ENCODE results near the gene SYNPO2.

The SYNPO2 gene

GRCh38 chr4:118879409-118879808 is 9.2 kb upstream of the SYNPO2 start:
- no peak for DNase-seq (ENCODE audit: low read depth)

GRCh38 chr4:118881512-118882146 is 7.0 kb upstream of the SYNPO2 start:
- no peak for DNase-seq (ENCODE audit: low read depth)

DNA sequence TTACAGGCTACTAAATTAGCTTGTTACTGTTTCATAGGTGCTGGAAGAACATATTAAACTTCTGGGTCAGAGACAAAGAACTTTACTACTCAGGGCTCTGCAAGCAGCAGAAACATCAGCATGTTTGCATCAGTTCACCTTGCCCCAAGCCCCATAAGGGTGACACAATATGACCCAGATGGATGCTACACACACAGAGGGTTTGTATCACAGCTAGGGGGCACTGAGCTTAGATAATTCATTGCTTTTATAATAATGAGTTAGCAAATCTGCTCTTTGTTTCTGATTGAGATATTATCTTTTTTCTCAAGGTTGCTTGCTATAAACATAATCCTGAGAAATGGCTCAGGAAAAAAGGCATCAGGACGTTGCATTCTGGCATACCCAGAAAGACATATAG is 4.8 kb upstream of the SYNPO2 start:
- no peak for DNase-seq (ENCODE audit: low read depth)

DNA sequence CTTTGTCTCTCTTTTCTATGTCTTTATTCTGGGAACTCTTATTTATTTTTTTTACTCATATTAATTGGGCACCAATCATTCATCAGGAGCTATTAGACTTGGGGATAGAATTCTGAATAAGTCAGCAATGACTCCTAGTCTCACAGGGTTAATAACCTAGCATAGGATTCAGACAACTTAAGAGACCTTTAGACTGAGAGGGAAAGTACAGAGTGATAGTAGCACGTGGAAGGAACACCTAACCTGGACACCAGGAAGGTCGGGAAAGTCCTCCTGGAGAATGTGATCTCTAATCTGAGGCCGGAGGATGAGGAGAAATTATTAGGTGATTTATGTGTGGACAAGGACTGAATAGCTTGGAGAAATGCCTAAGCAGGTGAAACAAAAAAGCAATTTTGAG is 3.9 kb upstream of the SYNPO2 start:
- no peak for DNase-seq (ENCODE audit: low read depth)

GRCh38 chr4:118889312-118889691 is 648 bp downstream of the SYNPO2 start:
- DNase-seq (ENCODE audit: low read depth): no peak

DNA sequence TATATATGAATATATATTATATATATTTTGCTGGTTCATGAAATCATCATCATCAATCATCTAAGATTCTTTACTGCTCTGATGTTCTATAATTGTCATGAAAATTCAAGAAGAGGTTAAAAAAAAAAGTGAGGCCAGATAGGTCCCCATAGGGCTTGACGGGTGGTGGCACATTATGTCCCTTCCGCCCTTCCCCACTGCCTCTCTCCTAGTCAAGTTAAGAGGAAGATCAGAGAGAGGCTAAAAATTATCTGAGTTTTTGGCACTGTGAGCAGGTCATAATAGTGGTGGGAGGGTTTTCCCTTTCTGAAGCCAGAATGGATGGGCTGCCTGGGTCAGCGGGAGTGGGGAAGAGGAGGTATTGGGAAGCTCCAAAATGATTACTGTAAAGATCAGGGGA is 5.4 kb downstream of the SYNPO2 start:
- DNase-seq (ENCODE audit: low read depth): no peak

DNA sequence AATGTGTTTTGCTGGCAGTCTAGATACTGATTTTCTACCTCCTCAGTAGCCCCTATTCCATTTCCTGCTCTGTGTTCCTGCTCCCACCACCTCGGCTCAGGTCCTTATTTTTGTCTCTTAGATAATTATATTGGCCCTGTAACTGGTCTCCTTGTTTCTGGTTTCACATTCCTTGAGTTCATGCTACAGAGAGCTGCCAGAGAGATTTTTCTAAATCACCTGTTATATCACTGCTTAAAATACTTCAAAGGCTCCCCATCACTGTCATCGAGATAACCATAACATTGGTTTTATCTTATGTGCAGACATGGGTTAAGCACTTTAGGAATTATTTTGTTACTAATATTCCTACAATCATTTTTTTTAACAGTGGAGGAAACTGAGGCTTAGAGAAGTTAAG is 9.6 kb downstream of the SYNPO2 start:
- DNase-seq (ENCODE audit: low read depth): no peak

DNA sequence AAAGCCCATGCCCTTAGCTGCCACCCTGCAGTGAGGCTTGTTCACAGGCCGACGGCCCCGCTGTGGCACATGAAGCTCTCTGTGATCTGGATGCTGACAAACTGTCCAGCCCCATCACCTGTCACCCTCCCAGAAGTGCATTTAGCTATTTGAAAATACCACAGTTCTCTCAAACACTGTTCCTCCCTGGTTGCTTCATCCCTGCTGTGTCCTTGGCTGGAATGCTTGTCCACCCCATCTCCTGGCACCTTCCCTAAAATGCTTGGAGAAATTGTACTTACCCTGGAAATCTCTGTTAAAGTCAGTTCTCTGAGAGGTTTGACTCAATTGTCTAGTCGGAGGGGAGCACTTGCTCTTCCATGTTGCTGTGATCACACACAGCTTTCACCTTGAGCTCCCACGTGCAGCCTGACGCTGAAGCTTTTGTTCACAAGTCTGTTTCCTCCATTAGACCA is 10.1 kb downstream of the SYNPO2 start:
- no peak for DNase-seq (ENCODE audit: low read depth)

- DNase-seq (ENCODE audit: low read depth): no peak
Measured at GRCh38 chr4:118904418-118904817, 15.8 kb downstream of the SYNPO2 start.

DNA sequence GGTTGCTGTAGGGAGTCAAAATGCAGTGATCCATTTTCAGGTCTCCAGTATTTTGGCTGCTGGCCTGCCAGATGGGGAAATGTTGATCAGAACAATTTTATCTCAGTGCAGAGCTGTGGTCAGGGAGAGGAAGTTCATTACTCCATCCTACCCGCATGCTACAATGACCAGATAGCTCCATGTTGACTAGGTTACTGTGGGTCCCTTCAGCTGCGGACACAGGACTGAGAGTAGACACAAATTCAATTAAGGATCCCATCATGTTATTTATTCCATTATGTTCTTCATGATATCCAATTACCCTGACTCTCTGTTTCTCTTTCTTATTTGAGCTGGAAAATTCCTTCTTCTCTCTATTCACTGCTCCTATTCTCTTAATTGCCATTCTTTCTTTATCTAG is 16.3 kb downstream of the SYNPO2 start:
- no peak for DNase-seq (ENCODE audit: low read depth)

DNA sequence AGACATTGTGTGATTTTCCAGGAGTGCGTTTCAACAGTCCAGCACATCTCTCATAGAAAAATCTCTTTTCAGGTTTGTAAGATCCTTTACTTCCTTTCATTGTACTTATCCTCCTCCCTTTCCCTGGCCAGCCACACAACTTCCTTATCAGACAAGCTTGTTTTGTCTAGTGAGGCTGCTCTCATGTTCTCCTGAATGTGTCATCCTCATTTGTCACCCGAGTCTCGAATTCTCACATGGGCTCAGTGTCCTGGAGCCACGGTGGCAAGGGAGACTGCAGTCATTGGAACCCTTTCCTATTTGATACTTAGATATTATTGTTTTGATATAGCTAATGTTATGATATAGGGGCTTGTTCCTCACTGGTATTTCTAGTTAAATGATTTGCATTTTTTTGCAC is 16.9 kb downstream of the SYNPO2 start:
- DNase-seq (ENCODE audit: low read depth): no peak

- DNase-seq (ENCODE audit: low read depth): no peak
Measured at GRCh38 chr4:118909173-118909956, 20.7 kb downstream of the SYNPO2 start.

DNA sequence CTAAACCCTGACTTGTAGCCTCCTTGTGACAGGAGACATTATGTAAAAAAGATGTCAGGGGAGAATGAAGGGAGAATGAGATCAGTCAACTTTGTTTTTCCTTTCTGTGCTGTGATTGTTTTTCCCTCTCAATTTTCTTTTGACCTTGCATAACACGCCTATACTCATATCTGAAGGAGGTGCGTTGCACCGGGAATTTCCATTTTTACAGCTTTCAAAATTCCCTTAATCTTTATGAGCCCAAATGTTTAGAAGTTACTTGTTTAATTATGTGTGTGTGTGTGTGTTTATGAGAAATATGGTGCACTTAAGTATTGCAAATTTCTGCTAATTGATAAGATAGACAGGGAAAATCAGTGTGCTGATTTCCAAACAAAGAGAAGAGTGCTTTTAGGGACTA is 21.6 kb downstream of the SYNPO2 start:
- DNase-seq (ENCODE audit: low read depth): no peak

- DNase-seq (ENCODE audit: low read depth): no peak
Measured at GRCh38 chr4:118911238-118911703, 22.6 kb downstream of the SYNPO2 start.

GRCh38 chr4:118915468-118915867 is 26.8 kb downstream of the SYNPO2 start:
- DNase-seq (ENCODE audit: low read depth): no peak

DNA sequence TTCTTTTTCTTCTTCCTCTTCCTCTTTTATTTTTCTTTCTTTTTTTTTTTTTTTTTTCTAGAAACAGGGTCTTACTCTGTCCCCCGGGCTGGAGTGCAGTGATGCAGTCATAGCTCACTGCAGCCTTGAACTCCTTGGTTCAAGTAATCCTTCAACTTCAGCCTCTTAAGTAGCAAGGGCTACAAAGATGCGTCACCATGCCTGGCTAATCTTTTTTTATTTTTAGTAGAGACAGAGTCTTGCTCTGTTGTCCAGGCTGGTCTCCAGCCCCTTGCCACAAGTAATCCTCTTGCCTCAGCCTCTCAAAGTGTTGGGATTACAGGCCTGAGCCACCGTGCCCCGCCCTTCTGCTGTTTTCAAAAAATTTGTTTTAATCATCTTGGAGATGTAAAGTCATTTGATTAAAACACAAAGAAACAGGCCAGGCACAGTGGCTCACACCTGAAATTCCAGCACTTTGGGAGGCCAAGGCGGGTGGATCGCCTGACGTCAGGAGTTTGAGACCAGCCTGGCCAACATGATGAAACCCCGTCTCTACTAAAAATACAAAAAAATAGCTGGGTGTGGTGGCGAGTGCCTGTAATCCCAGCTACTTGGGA is 28.1 kb downstream of the SYNPO2 start:
- DNase-seq (ENCODE audit: low read depth): no peak

- no peak for DNase-seq (ENCODE audit: low read depth)
Measured at GRCh38 chr4:118917582-118917981, 28.9 kb downstream of the SYNPO2 start.

- DNase-seq (ENCODE audit: low read depth): no peak
Measured at GRCh38 chr4:118918388-118918787, 29.7 kb downstream of the SYNPO2 start.

GRCh38 chr4:118920247-118920646 is 31.6 kb downstream of the SYNPO2 start:
- no peak for DNase-seq (ENCODE audit: low read depth)

DNA sequence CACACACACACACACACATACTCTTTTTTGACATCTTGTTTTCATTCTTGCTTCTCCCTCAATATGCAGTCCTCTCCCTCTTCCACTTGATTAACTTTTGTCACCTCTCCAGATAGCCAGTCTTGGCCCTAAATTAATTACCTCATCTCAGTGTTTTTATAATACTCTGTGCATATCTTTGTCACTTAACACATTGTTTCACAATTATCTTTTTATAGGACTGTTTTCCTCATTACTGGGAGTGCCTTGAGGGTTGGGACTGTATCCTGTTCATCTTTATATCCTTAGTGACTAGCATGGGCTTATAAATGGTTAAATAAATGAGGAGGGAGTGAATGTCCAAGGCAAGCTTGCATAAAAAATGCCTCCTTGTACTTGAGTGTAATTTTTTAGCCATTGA is 33.1 kb downstream of the SYNPO2 start:
- no peak for DNase-seq (ENCODE audit: low read depth)

DNA sequence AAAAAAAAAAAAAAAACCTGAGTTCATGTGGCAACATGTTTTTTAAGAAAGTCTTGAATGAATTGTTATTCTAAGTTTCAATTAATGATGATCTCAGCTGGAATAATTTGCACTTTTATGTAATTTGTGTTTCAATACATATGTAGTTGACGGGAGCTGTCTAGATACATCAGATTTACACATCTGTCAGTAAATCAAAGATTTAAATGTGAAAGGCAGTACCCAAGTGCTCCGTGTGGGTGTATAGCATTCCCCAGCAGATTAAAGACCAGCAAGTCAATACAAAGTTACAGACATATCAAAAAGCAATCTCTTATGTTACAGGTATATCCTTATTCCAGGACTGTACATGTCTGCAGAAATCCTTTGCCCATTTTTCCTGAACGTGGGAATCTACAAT is 35.2 kb downstream of the SYNPO2 start:
- no peak for DNase-seq (ENCODE audit: low read depth)

DNA sequence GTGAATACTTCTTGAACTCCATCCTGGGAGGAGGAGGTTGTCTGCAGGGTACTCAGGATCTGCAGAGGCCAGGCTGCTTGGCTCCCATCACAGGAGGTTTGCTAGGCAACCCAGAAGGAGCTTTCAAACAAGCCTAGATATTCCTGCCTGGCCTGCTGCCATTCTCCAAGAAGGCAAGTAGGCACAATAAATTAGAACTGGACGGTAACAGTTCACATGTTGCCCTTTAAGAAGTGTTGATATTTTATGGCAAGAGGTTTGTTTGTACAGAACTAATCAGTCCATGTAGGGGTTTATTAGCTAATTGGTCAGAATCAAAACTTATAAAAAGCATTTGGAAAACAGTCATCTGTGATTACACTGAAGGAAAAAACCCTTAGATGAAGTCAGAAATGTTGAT is 39.3 kb downstream of the SYNPO2 start:
- no peak for DNase-seq (ENCODE audit: low read depth)

- no peak for DNase-seq (ENCODE audit: low read depth)
Measured at GRCh38 chr4:118930255-118930654, 41.6 kb downstream of the SYNPO2 start.

All from stimulated activated CD8-positive, alpha-beta memory T cell treated with anti-CD3 and anti-CD28 coated beads, Interleukin-7, amount 100 ng/mL, for 24 hours (primary cell).